Body of pancreas (tissue), 4 donors: Measurements from ENCODE around the gene GRIP2. TPM values are rescaled to one million over a fixed set of nuclear protein-coding genes. Genes with fewer than 3 reads are reported as not detected.
A peak's percentile ranks its signal among the peaks of the same experiment; 100 is the strongest.

ENCODE experiments used
- ATAC-seq: fragments of 150-250 bp; one replicate; pipeline ENCODE4 v1.9.1; 2016
- DNase-seq, 4 donors: peaks; one replicate each; pipeline ENCODE4 v3.0.0-alpha.2; 2019
- H3K27ac ChIP-seq, 4 donors: fragments of 200-600 bp; sonication (generic); 1 replicate in 3 of 4; 2 replicates in 1 of 4; pipeline versions ENCODE4 v1.5.1 to v1.6.1; 2016 to 2019; ENCODE audit warnings: mild to moderate bottlenecking in 1 of 4, mixed read lengths in 1 of 4, moderate library complexity in 1 of 4
- H3K27me3 ChIP-seq, 2 donors: fragments of 200-600 bp; sonication (generic); one replicate each; pipeline ENCODE4 v1.6.0; 2016; ENCODE audit warnings: mild to moderate bottlenecking in 1 of 2
- H3K36me3 ChIP-seq, 2 donors: fragments of 200-600 bp; sonication (generic); replicated peaks in 1 of 2; 2 replicates each; pipeline ENCODE4 v1.5.1; 2016; ENCODE audit warnings: low read depth in 2 of 2; ENCODE audit not compliant: insufficient read depth in 1 of 2
- H3K4me1 ChIP-seq: fragments of 200-600 bp; sonication (generic); one replicate; pipeline ENCODE4 v1.6.0; 2016
- H3K4me3 ChIP-seq, 2 donors: fragments of 200-600 bp; sonication (generic); 1 replicate in 1 of 2; 2 replicates in 1 of 2; pipeline ENCODE4 v1.5.1; 2016 to 2019
- H3K9me3 ChIP-seq, 3 donors: fragments of 200-600 bp; sonication (generic); 1 replicate in 2 of 3; 2 replicates in 1 of 3; pipeline ENCODE4 v1.5.1; 2016
- CTCF ChIP-seq, 7 experiments: fragments of 450-650 bp in 4 of 7; fragments of 200-600 bp in 3 of 7; sonication (generic) in 3 of 7; IDR thresholded peaks; one replicate each; pipeline ENCODE4 v1.5.1; 2016 to 2019; ENCODE audit warnings: antibody characterized with exemption in 7 of 7
- POLR2A ChIP-seq, 3 donors: fragments of 450-650 bp; IDR thresholded peaks; one replicate each; pipeline ENCODE4 v1.6.1; 2016; ENCODE audit warnings: antibody characterized with exemption in 3 of 3, mild to moderate bottlenecking in 2 of 3
- WGBS, 2 donors: methylation state at CpG; one replicate each; pipeline ENCODE4 v1.1.5; 2017; 5-methylcytosine and 5-hydroxymethylcytosine counted together
- intact Hi-C: fragments of 100-400 bp; cut with DNase I; formaldehyde crosslinking; loops from one replicate; pipeline ENCODE4 v1.15.1; 2023
- total RNA-seq, 2 donors: library from RNA; depleted of rRNA; stranded (reverse); fragments of >200 nt; gene quantifications; one replicate each; pipeline ENCODE4 v1.1.0, GENCODE V29; 2016

The GRIP2 gene
- total RNA-seq, 2 donors from 2014 or later, result 0.26 to 0.99 TPM

GRCh38 chr3:14457999-14458398 is 82.1 kb downstream of the GRIP2 start:
- 32 to 43% methylated on average over 9 of the region's 9 CpGs for whole genome bisulfite sequencing, 2 donors
- TF ChIP-seq POLR2A (IDR thresholded peaks at IDR 0.05) (no peak), CTCF (IDR thresholded peaks at IDR 0.05) (no peak)
- ATAC-seq (no peak), DNase-seq (peak in 2 of 4 donors; percentile 40 to 48)
- no peak overlapping the region for H3K4me3 ChIP-seq
- H3K36me3 ChIP-seq, result no peaks in the 10 kb centered on the region
- H3K27ac ChIP-seq, result peak overlapping the region in 3 of 4 donors; percentile 58 to 69 (median 67)
- intact Hi-C loops, result no loop called here
- no peaks in the 10 kb centered on the region for H3K9me3 ChIP-seq
- H3K4me1 ChIP-seq, result peaks cover 73% of the 10 kb centered on the region
- H3K27me3 ChIP-seq, result no peaks in the 10 kb centered on the region

- no peak for DNase-seq
- intact Hi-C loops, result no loop called here
- H3K27ac ChIP-seq, result peak overlapping the region in 3 of 4 donors; percentile 58 to 69 (median 67)
- no peak for ATAC-seq
- no peaks in the 10 kb centered on the region for H3K27me3 ChIP-seq
- H3K4me3 ChIP-seq, result no peak overlapping the region
- WGBS, 2 donors, result 83 to 87% methylated on average over 5 of the region's 5 CpGs
- TF ChIP-seq POLR2A (IDR thresholded peaks at IDR 0.05), result no peak
- TF ChIP-seq CTCF (IDR thresholded peaks at IDR 0.05), result no peak
- H3K9me3 ChIP-seq, result no peaks in the 10 kb centered on the region
- peaks cover 77% of the 10 kb centered on the region for H3K4me1 ChIP-seq
- no peaks in the 10 kb centered on the region for H3K36me3 ChIP-seq
Measured at GRCh38 chr3:14457481-14457880, 82.7 kb downstream of the GRIP2 start.

- Histone ChIP-seq H3K27me3 (no peaks in the 10 kb centered on the region), H3K4me3 (no peak overlapping the region), H3K9me3 (no peaks in the 10 kb centered on the region), H3K27ac (no peak overlapping the region), H3K4me1 (peaks cover 80% of the 10 kb centered on the region), H3K36me3 (no peaks in the 10 kb centered on the region)
- no peak for TF ChIP-seq CTCF (IDR thresholded peaks at IDR 0.05)
- TF ChIP-seq POLR2A (IDR thresholded peaks at IDR 0.05), result no peak
- WGBS, 2 donors, result 84 to 100% methylated on average over 1 to 8 of the region's 8 CpGs
- intact Hi-C loops, result no loop called here
- no peak for ATAC-seq
- no peak for DNase-seq
Measured at GRCh38 chr3:14456794-14457193, 83.3 kb downstream of the GRIP2 start.

- ATAC-seq, result no peak
- Histone ChIP-seq H3K4me1 (peaks cover 72% of the 10 kb centered on the region), H3K27me3 (no peaks in the 10 kb centered on the region), H3K27ac (peak overlapping the region in 2 of 4 donors; percentile 32 to 43), H3K4me3 (no peak overlapping the region), H3K9me3 (no peaks in the 10 kb centered on the region), H3K36me3 (no peaks in the 10 kb centered on the region)
- WGBS, 2 donors, result 54 to 62% methylated on average over 5 to 6 of the region's 6 CpGs
- intact Hi-C loops, result no loop called here
- peak; percentile 47 to 74 (median 70) for DNase-seq
- TF ChIP-seq CTCF (IDR thresholded peaks at IDR 0.05) (no peak), POLR2A (IDR thresholded peaks at IDR 0.05) (no peak)
Measured at GRCh38 chr3:14455571-14456317, 84.4 kb downstream of the GRIP2 start.
